GM12878 (cell line): ENCODE results near the gene NR1D1. TPM values are rescaled to one million over a fixed set of nuclear protein-coding genes. Genes with fewer than 3 reads are reported as not detected.

Experiments used
- ATAC-seq: fragments of 200-7000 bp; cut with Tn5 transposase; 3 replicates; pipeline ENCODE4 v1.9.1; 2020; ENCODE audit warnings: mild to moderate bottlenecking, moderate library complexity
- BruUV-seq: library from RNA; stranded (reverse); fragments of 400-500 nt; replicated peaks from 2 replicates; lab custom pipeline; 2021; lab: Mats Ljungman, UMichigan
- CTCF ChIA-PET: fragments of 300-600 bp; sonication (Branson Sonifier 250); formaldehyde crosslinking; extraction: SDS; loops from one replicate; lab custom pipeline; 2021; ENCODE audit warnings: inconsistent platforms; lab: Yijun Ruan, JAX
- POLR2A ChIA-PET: fragments of 350-600 bp; formaldehyde crosslinking; extraction: SDS; loops from one replicate; lab custom pipeline; 2021; ENCODE audit warnings: inconsistent platforms; lab: Charles Lee
- RAD21 ChIA-PET: fragments of 300-600 bp; sonication (Branson Sonifier 250); formaldehyde crosslinking; loops from one replicate; lab custom pipeline; 2023; ENCODE audit warnings: antibody characterized with exemption; ENCODE audit not compliant: unreplicated experiment; lab: Charles Lee
- SMC1A ChIA-PET: fragments of 300-600 bp; sonication (Branson Sonifier 250); formaldehyde crosslinking; loops from one replicate; lab custom pipeline; 2023; ENCODE audit not compliant: unreplicated experiment, uncharacterized antibody; lab: Charles Lee
- DNase-seq: peaks from one replicate; pipeline ENCODE4 v3.0.0-alpha.2; 2011; ENCODE audit warnings: low read depth, low spot score
- FAIRE-seq: peaks from 3 replicates; lab custom pipeline; 2011; peaks lifted over from hg19 to GRCh38; lab: Jason Lieb, UNC
- H2AFZ ChIP-seq: 2 replicates; pipeline ENCODE4 v1.6.0; 2011; ENCODE audit warnings: low read depth, low read length, control low read depth; ENCODE audit not compliant: control insufficient read depth
- H3K27ac ChIP-seq: 2 replicates; pipeline ENCODE4 v1.5.1; 2011; ENCODE audit warnings: control low read depth; ENCODE audit not compliant: control insufficient read depth, insufficient read depth
- H3K27me3 ChIP-seq, 2 experiments: replicated peaks in 1 of 2; 2 replicates each; pipeline versions ENCODE4 v1.6.0 to v1.6.1; 2011; ENCODE audit warnings: low read length in 1 of 2; ENCODE audit not compliant: control insufficient read depth in 2 of 2, insufficient read depth in 2 of 2
- H3K36me3 ChIP-seq, 2 experiments: 2 replicates each; pipeline ENCODE4 v1.5.1; 2011; ENCODE audit warnings: low read length in 1 of 2; ENCODE audit not compliant: control insufficient read depth in 2 of 2, insufficient read depth in 2 of 2
- H3K4me1 ChIP-seq: 2 replicates; pipeline ENCODE4 v1.6.1; 2011; ENCODE audit warnings: mild to moderate bottlenecking, low read length, moderate library complexity, mixed read lengths; ENCODE audit not compliant: control insufficient read depth, insufficient read depth
- H3K4me2 ChIP-seq: 2 replicates; pipeline ENCODE4 v1.6.0; 2011; ENCODE audit warnings: control low read depth; ENCODE audit not compliant: control insufficient read depth, insufficient read depth
- H3K4me3 ChIP-seq: fragments of 200-600 bp; sonication (generic); 2 replicates; pipeline ENCODE4 v1.5.1; 2016
- H3K79me2 ChIP-seq: 2 replicates; pipeline ENCODE4 v1.6.0; 2011; ENCODE audit warnings: low read length; ENCODE audit not compliant: control insufficient read depth, insufficient read depth
- H3K9ac ChIP-seq: 2 replicates; pipeline ENCODE4 v1.8.0; 2011; ENCODE audit warnings: low read length, control low read depth, mixed read lengths; ENCODE audit not compliant: control insufficient read depth, insufficient read depth
- H3K9me3 ChIP-seq: replicated peaks from 3 replicates; pipeline ENCODE4 v1.5.1; 2011; ENCODE audit warnings: mild to moderate bottlenecking, low read length; ENCODE audit not compliant: control insufficient read depth, insufficient read depth
- H4K20me1 ChIP-seq: 2 replicates; pipeline ENCODE4 v1.6.0; 2011; ENCODE audit not compliant: control insufficient read depth, insufficient read depth
- BHLHE40 ChIP-seq, 2 experiments: fragments of 450-650 bp in 1 of 2; IDR thresholded peaks; 2 replicates each; pipeline ENCODE4 v1.6.1; 2011 to 2017; ENCODE audit warnings: low read depth in 2 of 2, borderline replicate concordance in 1 of 2, improper control_type of control experiment in 1 of 2, low read length in 1 of 2, mild to moderate bottlenecking in 1 of 2
- CHD2 ChIP-seq: IDR thresholded peaks from 2 replicates; pipeline ENCODE4 v1.6.1; 2011; ENCODE audit warnings: low read depth, low read length, improper control_type of control experiment, borderline replicate concordance
- KDM1A ChIP-seq: fragments of 200-600 bp; sonication (generic); IDR thresholded peaks from 2 replicates; pipeline ENCODE4 v1.6.1; 2016; ENCODE audit warnings: borderline replicate concordance
- RUNX3 ChIP-seq: IDR thresholded peaks from 2 replicates; pipeline ENCODE4 v1.6.1; 2012; ENCODE audit warnings: low read length, inconsistent platforms
- SMAD1 ChIP-seq: fragments of 450-650 bp; IDR thresholded peaks from 2 replicates; pipeline ENCODE4 v1.6.1; 2018; ENCODE audit warnings: mild to moderate bottlenecking, low read depth; ENCODE audit not compliant: partially characterized antibody
- SUPT20H ChIP-seq: IDR thresholded peaks from 2 replicates; pipeline ENCODE4 v1.6.1; 2011; ENCODE audit warnings: low read depth, mild to moderate bottlenecking, low read length, moderate library complexity, borderline replicate concordance; ENCODE audit not compliant: control insufficient read depth
- TARDBP ChIP-seq: IDR thresholded peaks from 2 replicates; pipeline ENCODE4 v1.6.1; 2016; ENCODE audit warnings: borderline replicate concordance
- TBL1XR1 ChIP-seq: IDR thresholded peaks from 2 replicates; pipeline ENCODE4 v1.6.1; 2012; ENCODE audit warnings: low read depth, low read length, improper control_type of control experiment
- WRNIP1 ChIP-seq: IDR thresholded peaks from 2 replicates; pipeline ENCODE4 v1.6.1; 2011; ENCODE audit warnings: low read depth, low read length, improper control_type of control experiment, borderline replicate concordance
- WGBS: methylation state at CpG from one replicate; pipeline ENCODE4 v1.1.6; 2016; ENCODE audit warnings: low lambda C conversion rate; ENCODE audit not compliant: insufficient replicate concordance, insufficient coverage; ENCODE audit errors: missing lambda C conversion rate; 5-methylcytosine and 5-hydroxymethylcytosine counted together
- in situ Hi-C: fragments of 300-500 bp; cut with MboI; formaldehyde crosslinking; loops from 9 replicates; pipeline ENCODE4 v1.14.3; 2018; ENCODE audit warnings: mixed read lengths
- intact Hi-C: fragments of 100-400 bp; cut with micrococcal nuclease; formaldehyde crosslinking; loops from one replicate; pipeline ENCODE4 v1.14.2; 2022; ENCODE audit not compliant: unreplicated experiment
- polyA plus RNA-seq, 11 experiments: library from polyadenylated mRNA; depleted of rRNA in 4 of 11; unstranded in 6 of 11; stranded (reverse) in 5 of 11; fragments of >200 nt; fragmentation: Nextera tagmentation in 4 of 11; fragmentation: Illumina TruSeq in 1 of 11; extraction: Ambion mirVana in 4 of 11; extraction: Trizol in 1 of 11; gene quantifications; 1 replicate in 1 of 11; 2 replicates in 10 of 11; pipeline versions ENCODE4 v1.2.1 to v1.2.3, GENCODE V29; 2011 to 2016; ENCODE audit warnings: inconsistent platforms in 2 of 11, missing spikeins in 2 of 11, low read depth in 1 of 11
- total RNA-seq, 4 experiments: library from RNA; depleted of rRNA in 3 of 4; stranded (reverse); fragments of >200 nt in 3 of 4; fragmentation: Illumina TruSeq in 1 of 4; extraction: Trizol in 1 of 4; gene quantifications; 2 replicates each; pipeline versions ENCODE4 v1.2.1 to v1.2.3, GENCODE V29; 2013 to 2021
- TF ChIP-seq, protein P1 (sequence below): IDR thresholded peaks from 2 replicates; pipeline ENCODE4 v1.6.1; 2012; ENCODE audit warnings: improper control_type of control experiment, low read depth, low read length; ENCODE audit not compliant: insufficient replicate concordance
- TF ChIP-seq, protein P2 (sequence below): fragments of 450-650 bp; IDR thresholded peaks from 2 replicates; pipeline ENCODE4 v1.6.1; 2017; ENCODE audit warnings: antibody characterized with exemption, mild to moderate bottlenecking, moderate library complexity

Gene NR1D1
- total and polyA plus RNA-seq, 10 of the 15 experiments (the other 5 are each of a cell fraction or from before 2014, with no cell fraction given): 0.10 to 3.4 (median 0.94) TPM

DNA sequence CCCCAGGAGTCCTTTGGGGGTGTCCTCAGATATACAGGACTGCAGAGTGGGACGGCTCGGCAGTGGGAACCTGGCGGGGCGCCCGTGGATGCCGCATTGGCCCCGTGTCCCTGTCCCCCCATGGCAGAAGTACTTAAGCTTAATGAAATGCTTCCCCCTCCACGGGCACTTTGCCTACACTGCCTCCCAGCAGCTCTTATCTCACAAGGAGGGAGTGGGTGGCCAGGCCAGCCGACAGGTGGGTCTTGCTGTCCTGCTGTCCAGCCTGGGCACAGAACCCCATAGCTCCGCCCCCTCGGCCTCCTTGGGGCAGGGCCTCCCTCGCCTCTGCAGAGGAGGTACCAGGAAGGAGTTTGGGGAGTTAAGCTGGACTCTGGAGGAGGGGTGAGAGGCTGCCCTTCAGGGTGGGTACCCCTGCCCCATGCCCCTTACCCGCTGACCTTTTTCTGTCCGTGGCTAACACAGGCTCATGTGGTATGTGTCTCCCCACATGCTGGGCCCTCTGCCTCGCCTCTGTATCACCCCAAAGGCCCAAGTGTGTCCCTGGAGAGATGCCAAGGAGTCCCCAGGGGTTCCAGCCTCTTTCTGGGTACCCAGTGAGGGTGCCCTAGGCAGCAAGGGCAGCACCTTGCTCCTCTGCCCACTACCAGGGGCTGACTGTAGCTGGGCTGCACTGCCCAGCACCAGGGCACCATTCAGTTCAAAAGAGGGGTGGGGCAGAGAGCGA lies 28.9 kb downstream of the NR1D1 start (continued):
- TF ChIP-seq KDM1A (no peak), SUPT20H (no peak), BHLHE40 (IDR thresholded peaks at IDR 0.05; ENCODE audit: borderline replicate concordance in 1 of 2, low read depth in 2 of 2, low read length in 1 of 2) (no peak)

DNA sequence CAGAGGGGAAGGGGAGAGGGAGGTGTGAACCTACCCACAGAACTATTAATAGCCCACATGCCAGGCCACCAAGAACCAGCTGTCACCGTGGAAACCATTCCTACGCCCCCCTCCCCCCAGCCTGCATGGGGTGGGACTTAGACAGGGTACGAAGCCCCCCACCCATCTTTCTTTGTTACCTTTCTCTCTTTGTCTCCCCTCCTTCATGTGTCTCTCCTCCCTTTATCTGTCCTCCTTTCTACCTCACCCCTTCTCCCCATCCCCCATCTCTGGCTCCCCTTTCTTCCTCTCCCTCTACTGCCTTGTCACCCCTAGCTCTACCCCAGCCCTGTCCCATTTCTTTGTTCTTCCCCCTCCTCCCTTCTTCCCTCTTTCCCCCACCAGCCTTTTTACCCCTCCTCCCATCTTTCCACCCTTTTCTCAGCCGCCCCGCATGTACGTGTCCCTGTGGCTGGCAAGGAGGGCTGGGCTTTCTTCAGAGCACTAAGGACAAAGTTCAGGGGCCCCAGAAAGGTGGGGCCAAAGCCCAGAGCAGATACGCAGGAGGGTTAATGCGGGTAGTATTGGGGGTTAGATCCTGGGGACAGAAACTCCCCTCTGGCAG lies 29.6 kb downstream of the NR1D1 start:
- Histone ChIP-seq H2AFZ (no peak overlapping the region), H3K4me1 (peaks cover 29% of the 10 kb centered on the region), H3K9me3 (no peaks in the 10 kb centered on the region), H4K20me1 (no peaks in the 10 kb centered on the region), H3K4me3 (no peak overlapping the region), H3K36me3 (no peaks in the 10 kb centered on the region), H3K79me2 (no peaks in the 10 kb centered on the region), H3K9ac (no peak overlapping the region), H3K27ac (no peak overlapping the region), H3K27me3 (no peaks in the 10 kb centered on the region), H3K4me2 (no peak overlapping the region)
- in situ Hi-C loops: no loop called here
- no peak for FAIRE-seq
- ATAC-seq: no peak
- WGBS: 58% methylated on average over 8 of the region's 8 CpGs
- DNase-seq: no peak
- POLR2A ChIA-PET: interaction anchor here (0.5 kb wide), 1 partner anchor 56 kb away, joined by 3 read pairs; no protein-coding TSS in a partner anchor
- CTCF ChIA-PET: interaction anchor here (0.8 to 15.2 kb wide), 4 partner anchors 8 to 98 kb away, joined by 3 to 120 read pairs (median 7); partner anchors contain the start of gene THRA
- RAD21 ChIA-PET: interaction anchor here (1.7 kb wide), 1 partner anchor 28 kb away, joined by 5 read pairs; no protein-coding TSS in a partner anchor
- BruUV-seq: no TSS peak
- TF ChIP-seq, protein P1, sequence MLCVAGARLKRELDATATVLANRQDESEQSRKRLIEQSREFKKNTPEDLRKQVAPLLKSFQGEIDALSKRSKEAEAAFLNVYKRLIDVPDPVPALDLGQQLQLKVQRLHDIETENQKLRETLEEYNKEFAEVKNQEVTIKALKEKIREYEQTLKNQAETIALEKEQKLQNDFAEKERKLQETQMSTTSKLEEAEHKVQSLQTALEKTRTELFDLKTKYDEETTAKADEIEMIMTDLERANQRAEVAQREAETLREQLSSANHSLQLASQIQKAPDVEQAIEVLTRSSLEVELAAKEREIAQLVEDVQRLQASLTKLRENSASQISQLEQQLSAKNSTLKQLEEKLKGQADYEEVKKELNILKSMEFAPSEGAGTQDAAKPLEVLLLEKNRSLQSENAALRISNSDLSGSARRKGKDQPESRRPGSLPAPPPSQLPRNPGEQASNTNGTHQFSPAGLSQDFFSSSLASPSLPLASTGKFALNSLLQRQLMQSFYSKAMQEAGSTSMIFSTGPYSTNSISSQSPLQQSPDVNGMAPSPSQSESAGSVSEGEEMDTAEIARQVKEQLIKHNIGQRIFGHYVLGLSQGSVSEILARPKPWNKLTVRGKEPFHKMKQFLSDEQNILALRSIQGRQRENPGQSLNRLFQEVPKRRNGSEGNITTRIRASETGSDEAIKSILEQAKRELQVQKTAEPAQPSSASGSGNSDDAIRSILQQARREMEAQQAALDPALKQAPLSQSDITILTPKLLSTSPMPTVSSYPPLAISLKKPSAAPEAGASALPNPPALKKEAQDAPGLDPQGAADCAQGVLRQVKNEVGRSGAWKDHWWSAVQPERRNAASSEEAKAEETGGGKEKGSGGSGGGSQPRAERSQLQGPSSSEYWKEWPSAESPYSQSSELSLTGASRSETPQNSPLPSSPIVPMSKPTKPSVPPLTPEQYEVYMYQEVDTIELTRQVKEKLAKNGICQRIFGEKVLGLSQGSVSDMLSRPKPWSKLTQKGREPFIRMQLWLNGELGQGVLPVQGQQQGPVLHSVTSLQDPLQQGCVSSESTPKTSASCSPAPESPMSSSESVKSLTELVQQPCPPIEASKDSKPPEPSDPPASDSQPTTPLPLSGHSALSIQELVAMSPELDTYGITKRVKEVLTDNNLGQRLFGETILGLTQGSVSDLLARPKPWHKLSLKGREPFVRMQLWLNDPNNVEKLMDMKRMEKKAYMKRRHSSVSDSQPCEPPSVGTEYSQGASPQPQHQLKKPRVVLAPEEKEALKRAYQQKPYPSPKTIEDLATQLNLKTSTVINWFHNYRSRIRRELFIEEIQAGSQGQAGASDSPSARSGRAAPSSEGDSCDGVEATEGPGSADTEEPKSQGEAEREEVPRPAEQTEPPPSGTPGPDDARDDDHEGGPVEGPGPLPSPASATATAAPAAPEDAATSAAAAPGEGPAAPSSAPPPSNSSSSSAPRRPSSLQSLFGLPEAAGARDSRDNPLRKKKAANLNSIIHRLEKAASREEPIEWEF: no peak
- TF ChIP-seq CHD2 (no peak), SMAD1 (no peak), RUNX3 (no peak), TARDBP (no peak), WRNIP1 (no peak), TBL1XR1 (no peak)
- TF ChIP-seq, protein P2, sequence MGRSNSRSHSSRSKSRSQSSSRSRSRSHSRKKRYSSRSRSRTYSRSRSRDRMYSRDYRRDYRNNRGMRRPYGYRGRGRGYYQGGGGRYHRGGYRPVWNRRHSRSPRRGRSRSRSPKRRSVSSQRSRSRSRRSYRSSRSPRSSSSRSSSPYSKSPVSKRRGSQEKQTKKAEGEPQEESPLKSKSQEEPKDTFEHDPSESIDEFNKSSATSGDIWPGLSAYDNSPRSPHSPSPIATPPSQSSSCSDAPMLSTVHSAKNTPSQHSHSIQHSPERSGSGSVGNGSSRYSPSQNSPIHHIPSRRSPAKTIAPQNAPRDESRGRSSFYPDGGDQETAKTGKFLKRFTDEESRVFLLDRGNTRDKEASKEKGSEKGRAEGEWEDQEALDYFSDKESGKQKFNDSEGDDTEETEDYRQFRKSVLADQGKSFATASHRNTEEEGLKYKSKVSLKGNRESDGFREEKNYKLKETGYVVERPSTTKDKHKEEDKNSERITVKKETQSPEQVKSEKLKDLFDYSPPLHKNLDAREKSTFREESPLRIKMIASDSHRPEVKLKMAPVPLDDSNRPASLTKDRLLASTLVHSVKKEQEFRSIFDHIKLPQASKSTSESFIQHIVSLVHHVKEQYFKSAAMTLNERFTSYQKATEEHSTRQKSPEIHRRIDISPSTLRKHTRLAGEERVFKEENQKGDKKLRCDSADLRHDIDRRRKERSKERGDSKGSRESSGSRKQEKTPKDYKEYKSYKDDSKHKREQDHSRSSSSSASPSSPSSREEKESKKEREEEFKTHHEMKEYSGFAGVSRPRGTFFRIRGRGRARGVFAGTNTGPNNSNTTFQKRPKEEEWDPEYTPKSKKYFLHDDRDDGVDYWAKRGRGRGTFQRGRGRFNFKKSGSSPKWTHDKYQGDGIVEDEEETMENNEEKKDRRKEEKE: no peak
- intact Hi-C loops: no loop called here
- SMC1A ChIA-PET: interaction anchor here (1.2 to 1.3 kb wide), 2 partner anchors 14 to 213 kb away, joined by 3 read pairs; no protein-coding TSS in a partner anchor
